HG03442 (cell line): Measurements from ENCODE around the gene VANGL1.
A peak's percentile ranks its signal among the peaks of the same experiment; 100 is the strongest.

Experiments used
- ATAC-seq: cut with Tn5 transposase; IDR thresholded peaks from one replicate; pipeline ENCODE4 v1.9.1; 2021; ENCODE audit warnings: mild to moderate bottlenecking, moderate library complexity; ENCODE audit not compliant: unreplicated experiment

VANGL1 gene

DNA sequence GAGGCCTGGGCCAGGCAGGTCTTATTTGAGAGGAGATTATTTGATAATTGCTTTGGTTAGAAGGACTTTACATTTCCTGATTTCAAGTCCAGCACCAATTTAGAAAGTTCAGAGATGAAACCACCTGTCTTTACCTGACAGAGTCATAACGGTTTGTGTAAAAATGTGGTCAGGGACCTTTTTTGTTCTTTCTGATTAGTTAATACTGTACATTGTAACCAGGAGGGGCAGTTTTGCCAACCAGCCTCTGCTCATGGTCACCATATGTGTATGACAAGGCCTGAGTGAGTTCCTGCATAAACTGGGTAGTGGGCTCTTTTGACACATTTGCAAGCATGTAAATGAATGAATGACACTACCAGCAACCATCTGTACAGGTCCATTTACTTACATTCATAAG, 55.8 kb downstream of the VANGL1 start:
- ATAC-seq = no peak

DNA sequence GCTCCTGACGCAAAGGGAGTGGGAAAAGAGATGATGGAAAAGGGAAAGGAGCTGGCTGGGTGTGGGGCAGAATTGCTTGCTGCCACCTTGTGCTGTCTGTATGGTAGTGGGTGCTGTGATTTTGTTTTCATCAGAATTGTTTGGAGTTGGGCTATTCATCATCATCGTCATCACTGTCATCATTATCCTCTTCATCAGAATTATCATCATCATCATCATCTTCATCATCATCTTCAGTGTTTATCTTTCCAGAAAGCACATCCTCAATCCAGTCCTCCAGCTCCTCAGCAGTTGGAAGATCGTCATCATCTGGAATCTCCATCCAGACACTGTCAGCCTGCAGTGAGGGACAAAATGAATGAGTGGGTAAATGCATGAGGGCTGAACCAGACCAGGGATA, 59.3 kb downstream of the VANGL1 start:
- no peak for ATAC-seq

DNA sequence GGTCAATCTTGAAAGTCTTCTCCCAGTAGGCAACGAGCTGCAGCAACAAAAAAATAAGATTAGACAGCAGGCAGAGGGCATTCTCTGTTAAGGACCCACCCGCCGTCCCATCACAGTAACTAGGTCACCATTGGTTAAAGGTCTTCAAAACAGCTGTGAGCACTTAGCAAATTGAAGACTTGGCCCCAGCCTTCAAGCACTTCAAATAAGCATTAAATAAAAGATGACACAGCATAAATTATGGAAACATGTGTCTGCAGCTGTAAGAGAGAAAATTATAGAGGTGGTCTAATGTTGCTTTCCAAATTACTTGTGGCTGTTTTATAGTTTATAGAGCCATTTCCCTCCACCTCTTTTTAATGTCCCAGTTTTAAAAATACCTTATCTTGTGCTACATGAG, 61.2 kb downstream of the VANGL1 start:
- ATAC-seq = no peak

- ATAC-seq = no peak
Measured at GRCh38 chr1:115705085-115705951, 63.5 kb downstream of the VANGL1 start.

- no peak for ATAC-seq
Measured at GRCh38 chr1:115705963-115706362, 64.2 kb downstream of the VANGL1 start.

- peak; percentile 60 for ATAC-seq
Measured at GRCh38 chr1:115706587-115707425, 65.0 kb downstream of the VANGL1 start.

DNA sequence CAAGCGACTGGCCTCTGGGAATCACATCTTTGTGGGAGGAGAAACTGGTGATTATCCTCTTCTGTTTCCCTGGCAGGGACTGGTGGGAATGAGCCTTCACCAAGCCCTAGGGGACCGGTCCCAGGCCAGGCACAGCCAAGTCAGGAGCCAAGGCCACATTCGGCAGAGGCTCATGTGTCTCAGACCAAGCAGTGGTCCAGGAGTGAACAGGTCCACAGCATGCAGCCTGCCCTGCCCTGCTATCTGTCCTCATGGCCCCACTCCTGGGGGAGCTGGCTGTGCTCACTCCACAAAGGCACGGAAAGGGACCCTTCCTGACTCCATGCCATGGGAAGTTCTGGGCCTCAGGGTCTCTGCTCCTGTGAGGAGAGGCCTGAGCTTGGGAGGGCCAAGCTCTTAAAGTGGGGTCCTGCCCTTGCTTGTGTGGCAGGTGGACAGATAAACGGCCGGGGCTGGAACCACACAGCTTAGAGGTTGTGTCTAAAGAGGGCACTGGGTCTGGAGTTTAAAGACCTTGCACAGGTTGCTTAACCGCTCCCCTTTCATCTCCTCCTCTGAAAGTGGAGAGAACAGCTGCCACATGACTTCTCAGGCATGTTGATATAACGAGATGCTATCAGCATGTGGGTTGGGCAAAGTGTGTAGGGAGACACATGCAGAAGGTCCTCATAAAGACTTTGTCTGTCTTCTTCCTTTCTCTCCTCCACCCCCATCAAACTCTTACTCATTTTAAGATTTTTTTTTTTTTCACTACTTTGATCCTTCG, 69.3 kb downstream of the VANGL1 start:
- no peak for ATAC-seq

- no peak for ATAC-seq
Measured at GRCh38 chr1:115712911-115713609, 71.3 kb downstream of the VANGL1 start.

DNA sequence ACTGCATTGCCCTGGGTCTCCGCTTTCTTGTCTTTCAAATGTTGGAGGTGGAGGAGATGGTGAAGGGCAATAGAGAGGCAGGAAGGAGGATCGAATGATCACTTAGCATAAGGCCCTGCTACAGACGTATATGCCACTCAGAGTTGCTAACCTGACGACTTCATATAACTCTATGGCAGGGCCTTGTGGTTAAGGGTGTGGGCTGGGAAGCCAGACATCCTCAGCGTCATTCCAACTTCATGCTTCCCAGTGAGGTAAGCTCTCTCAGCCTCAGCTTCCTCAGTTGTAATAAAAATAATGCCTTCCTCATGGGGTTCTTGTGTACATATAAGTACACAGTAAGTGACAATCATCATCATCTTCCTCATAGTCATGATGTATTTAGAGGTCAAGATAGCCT, 72.1 kb downstream of the VANGL1 start:
- no peak for ATAC-seq

- ATAC-seq = no peak
Measured at GRCh38 chr1:115714572-115715141, 72.9 kb downstream of the VANGL1 start.

DNA sequence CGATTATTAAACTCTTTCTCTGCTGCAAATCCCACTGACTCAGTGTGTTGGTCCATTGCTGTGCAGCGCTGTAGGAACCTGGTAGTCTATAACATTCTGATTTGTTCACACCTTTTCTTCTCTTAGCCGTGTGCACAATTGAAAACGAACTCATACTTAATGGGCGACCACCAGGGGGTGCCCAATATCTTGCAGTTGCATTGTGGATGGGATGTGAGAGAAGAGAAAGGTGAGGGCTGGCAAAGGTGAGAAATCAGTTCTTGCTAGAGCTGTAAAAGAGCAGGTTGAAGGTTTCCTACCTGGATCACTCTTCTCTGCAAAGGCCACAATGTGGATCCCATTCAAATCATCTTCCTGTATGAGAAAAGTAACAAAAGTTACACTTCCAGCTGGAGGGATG, 75.8 kb downstream of the VANGL1 start:
- ATAC-seq = no peak

GRCh38 chr1:115718011-115718754, 76.4 kb downstream of the VANGL1 start:
- ATAC-seq = no peak

- no peak for ATAC-seq
Measured at GRCh38 chr1:115719285-115719684, 77.5 kb downstream of the VANGL1 start.

DNA sequence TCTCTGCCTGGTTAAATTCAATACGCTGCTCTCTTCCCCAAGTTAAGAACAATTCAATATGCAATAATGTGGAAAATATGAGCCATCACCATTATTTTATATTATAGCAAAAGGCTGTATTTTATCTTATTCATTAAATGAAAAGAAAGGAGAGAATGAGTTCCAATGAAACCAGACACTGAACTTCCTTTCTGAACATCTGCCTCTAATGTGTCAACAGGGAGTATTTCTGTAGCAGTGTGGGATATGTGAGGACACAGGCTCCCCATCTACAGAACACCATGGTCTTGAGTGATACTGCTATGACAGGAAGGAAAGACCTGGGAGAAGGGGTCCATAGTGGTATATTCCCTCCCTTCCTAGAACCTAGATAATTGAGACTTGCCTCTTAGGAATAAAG, 80.5 kb downstream of the VANGL1 start:
- ATAC-seq = no peak

GRCh38 chr1:115723756-115724155, 82.0 kb downstream of the VANGL1 start:
- no peak for ATAC-seq

- no peak for ATAC-seq
Measured at GRCh38 chr1:115725600-115725999, 83.8 kb downstream of the VANGL1 start.

DNA sequence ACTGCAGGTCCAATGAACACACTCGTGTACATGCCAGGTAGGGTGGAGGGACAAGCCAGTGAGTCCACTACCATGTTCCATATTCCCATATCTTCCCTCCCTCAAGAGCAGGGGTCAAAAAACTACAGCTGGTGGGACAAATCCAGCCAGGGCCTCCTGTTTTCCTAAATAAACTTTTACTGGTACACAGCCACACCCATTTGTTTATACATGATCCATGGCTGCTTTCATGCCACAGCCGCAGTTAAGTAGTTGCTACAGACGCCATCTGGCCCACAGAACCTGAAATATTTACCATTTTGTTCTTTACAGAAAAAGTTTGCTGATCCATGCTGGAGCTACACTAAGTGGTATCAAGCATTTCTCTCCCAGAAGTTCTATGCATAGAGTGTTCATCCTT, 84.4 kb downstream of the VANGL1 start:
- ATAC-seq = no peak

DNA sequence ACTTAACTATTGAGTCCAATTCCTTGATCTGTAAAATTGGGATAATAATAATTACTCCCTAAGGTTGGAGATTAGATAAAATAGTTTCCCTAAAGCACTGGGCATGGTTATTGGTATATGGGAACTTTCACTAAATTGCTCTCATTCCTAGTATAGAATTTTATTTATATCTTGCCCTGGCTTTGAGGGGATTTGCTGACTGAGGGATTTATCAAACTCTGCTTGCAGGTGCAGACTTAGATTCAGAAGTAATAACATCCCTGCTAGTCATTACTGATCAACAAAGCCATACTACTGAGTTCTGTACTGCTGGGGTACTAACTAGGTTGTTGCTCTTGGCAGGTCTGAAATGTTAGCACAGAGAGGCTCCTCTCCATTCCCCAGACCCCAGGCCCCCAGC, 84.8 kb downstream of the VANGL1 start:
- no peak for ATAC-seq

DNA sequence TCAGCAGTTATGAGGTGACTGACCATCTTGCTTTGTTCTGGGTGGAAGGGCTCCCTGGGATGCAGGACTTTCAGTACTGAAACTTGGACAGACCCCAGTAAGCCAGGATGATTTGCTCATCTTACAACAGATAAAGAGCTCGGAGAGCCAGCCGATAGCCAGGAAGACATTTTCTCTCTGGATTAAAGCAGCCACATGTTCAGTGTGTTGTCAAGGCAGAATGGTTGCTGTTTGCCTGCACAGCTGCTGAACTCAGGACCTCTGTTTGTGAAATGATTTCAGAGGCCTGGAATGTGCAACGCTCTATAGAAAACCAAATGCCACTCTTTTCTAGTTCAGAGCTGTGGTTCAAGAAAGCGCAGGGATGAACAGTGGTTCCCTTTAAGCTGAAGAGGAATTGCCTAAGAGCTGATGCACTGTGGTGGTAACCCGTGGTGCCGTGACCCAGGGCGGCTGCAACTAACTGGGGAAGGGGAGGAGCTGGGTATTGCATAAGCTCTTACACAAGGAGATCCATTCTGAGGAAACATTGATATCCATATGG, 86.0 kb downstream of the VANGL1 start:
- ATAC-seq = no peak
